ENCODE data around the gene POU2AF3.

GRCh38 chr11:111299101-111300026, 1.0 kb downstream of the POU2AF3 start:
- TF ChIP-seq CTCF (IDR thresholded peaks at IDR 0.05), result 0 out of 2 replicates have a peak, but pooled peaks have one; percentile 30
- TF ChIP-seq FOXJ3 (CRISPR knock-in tag; IDR thresholded peaks at IDR 0.05; ENCODE audit: borderline replicate concordance), result no peak
- TF ChIP-seq MXD4 (CRISPR knock-in tag; IDR thresholded peaks at IDR 0.05; ENCODE audit: borderline replicate concordance), result no peak
- no peak for TF ChIP-seq SOX15 (CRISPR knock-in tag; IDR thresholded peaks at IDR 0.05)
- no peak for TF ChIP-seq TP53 (CRISPR knock-in tag; IDR thresholded peaks at IDR 0.05)
- no peak for TF ChIP-seq GTF2I (CRISPR knock-in tag; conservative IDR thresholded peaks at IDR 0.05)
- TF ChIP-seq USF1 (CRISPR knock-in tag; IDR thresholded peaks at IDR 0.05), result no peak; the same call in 1 of the 2 replicates
- peak; percentile 84; the same call in 1 of the 2 replicates for TF ChIP-seq ZNF263 (CRISPR knock-in tag; IDR thresholded peaks at IDR 0.05; ENCODE audit: low read depth)
- no peak for TF ChIP-seq ZNF532 (CRISPR knock-in tag; IDR thresholded peaks at IDR 0.05; ENCODE audit: borderline replicate concordance)

Measured in WTC11 (cell line).